HL-60/S4 treated with phorbol 12-myristate 13-acetate at 8.2 ng/mL for 4 days and 3 days (cell line): ENCODE measurements around the gene SH2D1A.

Experiments used
- in situ Hi-C: fragments of 300-500 bp; cut with MboI; formaldehyde crosslinking; loops from 2 replicates; pipeline ENCODE4 v1.15.0; 2022; ENCODE audit warnings: low sequenced_read_pairs

SH2D1A gene

DNA sequence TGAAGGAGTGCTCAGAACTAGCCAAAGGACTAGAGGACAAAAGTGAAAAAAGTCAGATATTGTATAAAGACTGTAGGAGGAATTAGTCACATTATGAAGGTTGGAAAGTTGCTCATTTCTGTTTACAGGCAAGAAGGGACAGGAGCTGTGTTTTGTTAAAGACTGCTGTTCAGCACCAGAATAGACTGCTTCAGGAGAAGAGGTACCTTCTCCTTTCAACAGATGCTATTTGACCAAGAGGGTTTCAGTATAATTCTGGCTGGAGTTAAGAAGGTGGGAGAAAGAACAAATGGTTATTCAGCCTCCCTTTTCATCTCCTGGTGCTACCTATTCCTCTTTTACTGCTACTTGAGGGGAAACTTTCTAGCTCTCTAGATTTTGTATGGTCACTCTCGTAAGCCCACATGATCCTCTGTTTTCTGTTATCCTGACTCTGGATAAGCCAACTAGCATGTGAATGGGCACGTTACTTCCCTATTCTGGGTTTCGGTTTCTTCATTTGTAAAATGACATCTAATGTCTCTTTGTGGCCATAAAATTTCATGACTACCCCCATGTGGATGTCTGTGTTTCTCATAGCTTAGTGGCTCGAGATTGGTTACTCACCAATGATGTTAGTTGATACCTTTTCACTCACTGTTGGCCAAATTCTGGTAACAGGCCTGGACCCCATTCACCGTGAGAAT lies 68.9 kb downstream of the SH2D1A start:
- in situ Hi-C loops, result no loop called here

GRCh38 chrX:124421898-124422655 lies 75.7 kb downstream of the SH2D1A start:
- in situ Hi-C loops, result no loop called here
